ENCODE data around the gene DMD.

The DMD gene

GRCh38 chrX:31223817-31224216 lies 1987.5 kb downstream of the DMD start:
- ATAC-seq (no peak), DNase-seq (no peak)

- DNase-seq, result no peak
- ATAC-seq, result no peak
These were observed 1988.4 kb downstream of the DMD start for GRCh38 chrX:31222946-31223345.

- ATAC-seq (no peak), DNase-seq (no peak)
These were observed 1992.2 kb downstream of the DMD start for GRCh38 chrX:31219174-31219573.

- ATAC-seq (no peak), DNase-seq (no peak)
These were observed 1994.3 kb downstream of the DMD start for GRCh38 chrX:31217084-31217483.

- DNase-seq, result no peak
- no peak for ATAC-seq
These were observed 1996.0 kb downstream of the DMD start for GRCh38 chrX:31215277-31215815.

- ATAC-seq (no peak), DNase-seq (no peak)
These were observed 1997.4 kb downstream of the DMD start for GRCh38 chrX:31213941-31214340.

GRCh38 chrX:31212856-31213748 lies 1998.2 kb downstream of the DMD start:
- ATAC-seq (no peak), DNase-seq (no peak)

GRCh38 chrX:31209005-31209628 lies 2002.2 kb downstream of the DMD start:
- DNase-seq (no peak), ATAC-seq (no peak)

GRCh38 chrX:31201503-31201902 lies 2009.8 kb downstream of the DMD start:
- ATAC-seq, result no peak

GRCh38 chrX:31200430-31200829 lies 2010.9 kb downstream of the DMD start:
- DNase-seq (no peak), ATAC-seq (no peak)

More at GRCh38 chrX:31201503-31201902, 2009.8 kb downstream of the DMD start:
- DNase-seq, result no peak

- DNase-seq, result no peak
- ATAC-seq, result no peak
These were observed 2011.6 kb downstream of the DMD start for GRCh38 chrX:31199840-31200114.

GRCh38 chrX:31199056-31199839 lies 2012.1 kb downstream of the DMD start:
- ATAC-seq, result no peak
- no peak for DNase-seq

- ATAC-seq, result no peak
- DNase-seq, result no peak
These were observed 2021.0 kb downstream of the DMD start for GRCh38 chrX:31190221-31190975.

- ATAC-seq, result no peak
- DNase-seq, result no peak
These were observed 2024.5 kb downstream of the DMD start for GRCh38 chrX:31186693-31187338.

- no peak for DNase-seq
- no peak for ATAC-seq
These were observed 2025.5 kb downstream of the DMD start for GRCh38 chrX:31185884-31186283.

GRCh38 chrX:31181377-31182000 lies 2029.9 kb downstream of the DMD start:
- ATAC-seq (no peak), DNase-seq (no peak)

- DNase-seq (no peak), ATAC-seq (no peak)
These were observed 2032.1 kb downstream of the DMD start for GRCh38 chrX:31179203-31179602.

GRCh38 chrX:31178769-31179125 lies 2032.6 kb downstream of the DMD start:
- ATAC-seq (no peak), DNase-seq (no peak)

GRCh38 chrX:31178064-31178768 lies 2033.1 kb downstream of the DMD start:
- no peak for ATAC-seq
- no peak for DNase-seq

GRCh38 chrX:31170792-31171191 lies 2040.6 kb downstream of the DMD start:
- ATAC-seq, result no peak
- no peak for DNase-seq

- no peak for DNase-seq
- ATAC-seq, result no peak
These were observed 2042.8 kb downstream of the DMD start for GRCh38 chrX:31168551-31168950.

Measured in stimulated activated naive CD8-positive, alpha-beta T cell treated with anti-CD3 and anti-CD28 coated beads, Interleukin-15, Interleukin-2, amounts not matched to agents 100 U/mL and 50 U/mL, for 24 hours (primary cell).